Measurements from ENCODE around the gene CAMK4. TPM values are rescaled to one million over a fixed set of nuclear protein-coding genes. Genes with fewer than 3 reads are reported as not detected.
"Not testable (repeated sequence)": the region's sequence is repeated elsewhere in the genome, so short reads cannot be mapped to it uniquely, and the experiment has no call there.

Gene CAMK4
- total RNA-seq, 2 experiments from 2014 or later, result 40.6 to 44.4 TPM

DNA sequence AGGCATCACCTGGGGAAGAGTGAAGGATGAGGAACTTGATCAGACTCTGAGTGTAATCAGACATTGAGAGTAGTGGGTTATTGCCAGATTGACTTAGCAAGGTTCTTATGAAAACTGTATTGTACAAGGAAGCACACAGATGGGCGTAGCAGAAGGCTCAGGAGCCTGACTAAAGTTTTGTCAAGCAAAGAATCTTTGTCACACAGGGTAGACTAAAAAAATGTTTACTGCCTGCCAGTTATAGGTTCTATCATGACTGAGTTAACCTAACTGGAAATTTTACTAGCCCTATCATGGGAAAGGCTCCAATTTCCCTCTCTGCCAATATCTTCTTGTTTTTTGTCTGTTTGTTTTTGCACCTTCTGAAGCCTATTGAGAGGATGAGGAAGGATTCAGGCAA is 19.1 kb downstream of the CAMK4 start:
- peak overlapping the region; percentile 46 for H3K4me3 Mint-ChIP-seq
- DNase-seq, result no peak
- peaks cover 82% of the 10 kb centered on the region for H3K4me1 Mint-ChIP-seq (ENCODE audit: low read depth)
- H3K27ac Mint-ChIP-seq, result peak overlapping the region; percentile 28
- intact Hi-C loops (cut with micrococcal nuclease), result no loop called here
- H3K27me3 Mint-ChIP-seq (ENCODE audit: low read depth), result no peaks in the 10 kb centered on the region
- CTCF ChIA-PET, result no interaction called here
- no peaks in the 10 kb centered on the region for H3K9me3 Mint-ChIP-seq
- H3K36me3 Mint-ChIP-seq (ENCODE audit: low read depth), result peaks cover 3% of the 10 kb centered on the region

- H3K9me3 Mint-ChIP-seq, result no peaks in the 10 kb centered on the region
- intact Hi-C loops (cut with micrococcal nuclease), result no loop called here
- peak overlapping the region; percentile 64 for H3K4me3 Mint-ChIP-seq
- CTCF ChIA-PET, result interaction anchor here (0.6 to 3.7 kb wide), 8 partner anchors 10 to 138 kb away, joined by 3 to 15 read pairs (median 4); no protein-coding TSS in a partner anchor
- H3K27me3 Mint-ChIP-seq (ENCODE audit: low read depth), result no peaks in the 10 kb centered on the region
- no peak for DNase-seq
- H3K27ac Mint-ChIP-seq, result peak overlapping the region; percentile 68
- H3K4me1 Mint-ChIP-seq (ENCODE audit: low read depth), result peaks cover 76% of the 10 kb centered on the region
- peaks cover 3% of the 10 kb centered on the region for H3K36me3 Mint-ChIP-seq (ENCODE audit: low read depth)
Measured at GRCh38 chr5:111245654-111246053, 21.5 kb downstream of the CAMK4 start.

DNA sequence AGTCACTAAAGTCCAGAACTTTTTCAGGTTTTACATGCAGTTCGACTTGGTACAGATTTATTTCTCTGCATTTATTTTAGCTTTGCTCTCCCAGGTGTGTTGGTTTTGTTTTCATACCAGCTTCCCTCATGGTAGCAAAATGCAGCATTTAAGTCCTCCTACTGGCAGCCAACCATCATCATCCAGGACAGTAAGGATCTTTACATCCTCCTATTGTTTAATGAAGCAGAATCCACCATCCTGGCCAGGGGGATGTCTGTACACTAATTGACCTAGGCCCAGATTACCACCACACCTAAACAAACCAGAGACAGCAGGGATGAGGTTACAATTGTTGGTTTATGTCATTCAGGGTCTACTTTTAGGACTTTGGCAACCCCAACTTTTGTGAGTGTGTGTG is 22.3 kb downstream of the CAMK4 start:
- Mint-ChIP-seq H3K27me3 (ENCODE audit: low read depth) (no peaks in the 10 kb centered on the region), H3K4me1 (ENCODE audit: low read depth) (peaks cover 79% of the 10 kb centered on the region), H3K9me3 (no peaks in the 10 kb centered on the region), H3K36me3 (ENCODE audit: low read depth) (peaks cover 3% of the 10 kb centered on the region), H3K4me3 (peak overlapping the region; percentile 64), H3K27ac (peak overlapping the region; percentile 68)
- DNase-seq, result no peak
- intact Hi-C loops (cut with micrococcal nuclease), result no loop called here
- CTCF ChIA-PET, result interaction anchor here (0.8 to 3.7 kb wide), 8 partner anchors 9 to 32 kb away, joined by 3 to 15 read pairs (median 6); no protein-coding TSS in a partner anchor

- H3K27ac Mint-ChIP-seq, result peak overlapping the region; percentile 11
- peaks cover 79% of the 10 kb centered on the region for H3K4me1 Mint-ChIP-seq (ENCODE audit: low read depth)
- no peaks in the 10 kb centered on the region for H3K27me3 Mint-ChIP-seq (ENCODE audit: low read depth)
- peak overlapping the region; percentile 28 for H3K4me3 Mint-ChIP-seq
- no peak for DNase-seq
- CTCF ChIA-PET, result interaction anchor here (0.6 kb wide), 1 partner anchor 22 kb away, joined by 6 read pairs; no protein-coding TSS in a partner anchor
- no peaks in the 10 kb centered on the region for H3K9me3 Mint-ChIP-seq
- H3K36me3 Mint-ChIP-seq (ENCODE audit: low read depth), result peaks cover 3% of the 10 kb centered on the region
- intact Hi-C loops (cut with micrococcal nuclease), result no loop called here
Measured at GRCh38 chr5:111248571-111248970, 24.4 kb downstream of the CAMK4 start.

GRCh38 chr5:111251921-111252320 is 27.7 kb downstream of the CAMK4 start:
- H3K4me3 Mint-ChIP-seq, result peak overlapping the region; percentile 36

DNA sequence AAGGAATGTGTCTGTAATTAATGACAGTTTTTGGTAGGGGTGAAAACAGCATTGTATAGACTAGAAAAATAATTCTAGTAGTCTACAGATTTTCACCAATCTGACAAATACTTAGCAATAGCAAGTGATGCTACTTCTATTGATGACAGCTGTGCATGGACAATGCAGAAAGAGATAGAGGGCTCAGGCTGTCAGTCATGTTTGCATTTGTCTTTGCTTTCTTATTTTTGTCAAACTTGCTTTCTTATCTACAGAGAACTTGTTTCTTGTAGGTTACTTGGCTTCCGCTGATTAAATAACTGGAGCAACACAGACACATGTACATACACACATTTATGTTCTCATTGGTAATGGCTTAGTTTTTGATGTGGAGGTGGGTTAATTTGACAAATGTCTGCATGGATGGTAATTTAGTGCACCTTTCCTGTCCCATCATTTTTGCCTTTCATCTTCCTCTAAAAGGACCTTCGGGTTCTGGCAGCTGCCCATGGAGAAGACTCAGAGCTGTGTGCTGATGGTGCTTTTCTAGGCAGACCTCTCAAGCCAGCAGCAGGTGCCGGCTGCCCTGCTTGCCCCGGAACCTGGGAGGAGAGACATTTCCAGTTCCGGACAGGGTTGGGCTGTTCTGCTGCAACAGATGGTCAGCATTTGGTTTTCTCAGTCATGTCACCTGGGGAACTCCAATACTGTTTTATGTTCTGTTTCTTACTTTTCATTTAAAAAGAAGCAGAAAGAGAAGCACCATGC is 28.8 kb downstream of the CAMK4 start:
- H3K27me3 Mint-ChIP-seq (ENCODE audit: low read depth), result no peaks in the 10 kb centered on the region
- CTCF ChIA-PET, result interaction anchor here (1.1 to 4.8 kb wide), 7 partner anchors 7 to 93 kb away, joined by 3 to 55 read pairs (median 15); no protein-coding TSS in a partner anchor
- no peak for DNase-seq
- peaks cover 90% of the 10 kb centered on the region for H3K4me1 Mint-ChIP-seq (ENCODE audit: low read depth)
- intact Hi-C loops (cut with micrococcal nuclease), result loop anchor here (10.0 kb wide), 3 partner anchors 1318 to 1612 kb away; partner anchors contain the start of gene SRP19
- peaks cover 13% of the 10 kb centered on the region for H3K9me3 Mint-ChIP-seq
- peak overlapping the region; percentile 57 for H3K4me3 Mint-ChIP-seq
- peak overlapping the region; percentile 78 for H3K27ac Mint-ChIP-seq
- peaks cover 13% of the 10 kb centered on the region for H3K36me3 Mint-ChIP-seq (ENCODE audit: low read depth)

More at GRCh38 chr5:111251921-111252320, 27.7 kb downstream of the CAMK4 start:
- H3K9me3 Mint-ChIP-seq, result peaks cover 3% of the 10 kb centered on the region
- peak; percentile 31 for DNase-seq
- H3K4me1 Mint-ChIP-seq (ENCODE audit: low read depth), result peaks cover 84% of the 10 kb centered on the region
- H3K36me3 Mint-ChIP-seq (ENCODE audit: low read depth), result peaks cover 2% of the 10 kb centered on the region
- CTCF ChIA-PET, result interaction anchor here (1.1 to 4.8 kb wide), 3 partner anchors 9 to 26 kb away, joined by 3 to 55 read pairs (median 4); no protein-coding TSS in a partner anchor
- no peaks in the 10 kb centered on the region for H3K27me3 Mint-ChIP-seq (ENCODE audit: low read depth)
- peak overlapping the region; percentile 75 for H3K27ac Mint-ChIP-seq
- intact Hi-C loops (cut with micrococcal nuclease), result loop anchor here (10.0 kb wide), 3 partner anchors 1317 to 1613 kb away; partner anchors contain the start of gene SRP19

DNA sequence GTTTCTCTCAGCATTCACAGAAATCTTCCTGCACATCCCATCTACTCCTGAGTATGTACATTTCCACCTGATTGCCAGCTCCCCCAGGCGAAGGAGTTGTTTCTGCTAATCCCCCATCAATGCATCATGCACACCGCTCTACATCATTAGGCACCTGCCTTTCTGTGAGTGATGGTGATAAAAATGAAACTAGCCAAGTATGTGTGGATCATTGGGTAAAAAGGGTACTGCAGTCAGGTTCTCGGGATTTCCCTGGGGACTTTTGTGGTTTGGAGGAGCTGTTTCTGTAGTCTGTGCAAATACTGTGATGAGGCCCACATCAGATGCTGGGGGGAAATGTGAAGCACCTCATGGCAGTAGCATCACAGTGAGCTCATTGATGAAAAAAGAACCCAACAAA is 30.4 kb downstream of the CAMK4 start:
- DNase-seq, result peak; percentile 95
- intact Hi-C loops (cut with micrococcal nuclease), result loop anchor here (1.0 to 10.0 kb wide), 11 partner anchors 8 to 1610 kb away; partner anchors contain the start of gene SRP19
- Mint-ChIP-seq H3K4me1 (ENCODE audit: low read depth) (peaks cover 78% of the 10 kb centered on the region), H3K27ac (peak overlapping the region; percentile 90), H3K4me3 (peak overlapping the region; percentile 46), H3K36me3 (ENCODE audit: low read depth) (peaks cover 13% of the 10 kb centered on the region), H3K9me3 (peaks cover 13% of the 10 kb centered on the region), H3K27me3 (ENCODE audit: low read depth) (no peaks in the 10 kb centered on the region)
- CTCF ChIA-PET, result interaction anchor here (0.7 to 4.8 kb wide), 10 partner anchors 9 to 277 kb away, joined by 3 to 55 read pairs (median 8); no protein-coding TSS in a partner anchor

- intact Hi-C loops (cut with micrococcal nuclease), result loop anchor here (5.0 to 10.0 kb wide), 4 partner anchors 1168 to 1610 kb away; partner anchors contain the start of gene SRP19
- CTCF ChIA-PET, result interaction anchor here (0.7 to 4.8 kb wide), 11 partner anchors 10 to 277 kb away, joined by 3 to 55 read pairs (median 6); no protein-coding TSS in a partner anchor
- H3K4me1 Mint-ChIP-seq (ENCODE audit: low read depth), result peaks cover 74% of the 10 kb centered on the region
- H3K9me3 Mint-ChIP-seq, result peaks cover 13% of the 10 kb centered on the region
- peaks cover 13% of the 10 kb centered on the region for H3K36me3 Mint-ChIP-seq (ENCODE audit: low read depth)
- H3K27me3 Mint-ChIP-seq (ENCODE audit: low read depth), result no peaks in the 10 kb centered on the region
- H3K27ac Mint-ChIP-seq, result peak overlapping the region; percentile 90
- no peak for DNase-seq
- H3K4me3 Mint-ChIP-seq, result peak overlapping the region; percentile 38
Measured at GRCh38 chr5:111255169-111255568, 31.0 kb downstream of the CAMK4 start.

DNA sequence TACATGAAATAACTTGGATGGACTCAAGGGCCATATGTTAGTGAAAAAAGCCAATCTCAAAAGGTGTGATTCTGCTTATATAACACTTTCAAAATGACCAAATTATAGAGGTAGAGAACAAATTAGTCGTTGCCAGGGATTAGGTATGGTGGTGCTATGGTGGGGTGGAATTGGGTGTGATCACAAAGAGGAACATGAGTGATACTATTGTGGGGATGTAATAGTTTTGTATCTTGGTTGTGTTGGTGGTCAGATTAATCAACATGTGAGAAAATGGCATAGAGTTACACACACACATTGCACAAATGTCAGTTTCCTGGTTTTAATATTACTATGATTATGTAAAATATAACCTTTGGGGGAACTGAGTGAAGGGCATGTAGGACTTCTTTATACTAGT is 31.9 kb downstream of the CAMK4 start:
- Mint-ChIP-seq H3K4me3 (peak overlapping the region; percentile 9), H3K4me1 (ENCODE audit: low read depth) (peaks cover 64% of the 10 kb centered on the region), H3K36me3 (ENCODE audit: low read depth) (peaks cover 13% of the 10 kb centered on the region), H3K27ac (peak overlapping the region; percentile 90), H3K27me3 (ENCODE audit: low read depth) (no peaks in the 10 kb centered on the region), H3K9me3 (peaks cover 13% of the 10 kb centered on the region)
- intact Hi-C loops (cut with micrococcal nuclease), result loop anchor here (1.0 to 10.0 kb wide), 6 partner anchors 15 to 1609 kb away; partner anchors contain the start of gene SRP19
- CTCF ChIA-PET, result interaction anchor here (1.1 to 4.8 kb wide), 4 partner anchors 11 to 31 kb away, joined by 5 to 55 read pairs (median 18); partner anchors contain the start of gene CAMK4
- DNase-seq, result no peak

GRCh38 chr5:111257610-111258009 is 33.4 kb downstream of the CAMK4 start:
- not testable (repeated sequence) for H3K4me3 Mint-ChIP-seq; DNase-seq; H3K27me3 Mint-ChIP-seq (ENCODE audit: low read depth)
- peaks cover 13% of the 10 kb centered on the region for H3K36me3 Mint-ChIP-seq (ENCODE audit: low read depth)
- peaks cover 13% of the 10 kb centered on the region for H3K9me3 Mint-ChIP-seq
- CTCF ChIA-PET, result interaction anchor here (0.8 kb wide), 1 partner anchor 19 kb away, joined by 3 read pairs; no protein-coding TSS in a partner anchor
- H3K4me1 Mint-ChIP-seq (ENCODE audit: low read depth), result peaks cover 50% of the 10 kb centered on the region
- H3K27ac Mint-ChIP-seq, result peak overlapping the region; percentile 33
- intact Hi-C loops (cut with micrococcal nuclease), result loop anchor here (5.0 to 10.0 kb wide), 4 partner anchors 1170 to 1607 kb away; partner anchors contain the start of gene SRP19

DNA sequence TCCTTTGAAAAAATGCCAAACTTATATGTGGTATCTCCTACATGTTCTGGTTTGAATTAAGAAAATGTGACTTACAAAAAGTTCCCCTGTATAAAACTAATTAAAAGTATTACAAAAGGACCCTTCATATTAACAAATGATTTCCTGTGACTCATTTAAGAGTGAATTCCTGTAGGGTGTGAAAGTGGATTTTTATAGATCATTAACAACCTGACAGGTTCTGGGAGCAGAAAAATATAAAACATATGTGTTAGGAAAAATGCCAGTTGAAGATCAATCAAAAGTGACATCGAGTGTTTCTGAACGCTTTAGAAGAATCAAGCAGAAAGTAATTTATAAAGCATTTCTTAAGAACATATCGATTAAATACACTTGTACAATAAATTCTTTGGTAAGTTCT is 35.5 kb downstream of the CAMK4 start:
- no peak overlapping the region for H3K27ac Mint-ChIP-seq
- H3K36me3 Mint-ChIP-seq (ENCODE audit: low read depth), result peaks cover 16% of the 10 kb centered on the region
- no peaks in the 10 kb centered on the region for H3K27me3 Mint-ChIP-seq (ENCODE audit: low read depth)
- no peak for DNase-seq
- CTCF ChIA-PET, result no interaction called here
- H3K4me3 Mint-ChIP-seq, result no peak overlapping the region
- H3K4me1 Mint-ChIP-seq (ENCODE audit: low read depth), result peaks cover 32% of the 10 kb centered on the region
- intact Hi-C loops (cut with micrococcal nuclease), result loop anchor here (5.0 to 10.0 kb wide), 4 partner anchors 1172 to 1605 kb away; partner anchors contain the start of gene SRP19
- H3K9me3 Mint-ChIP-seq, result peaks cover 14% of the 10 kb centered on the region

DNA sequence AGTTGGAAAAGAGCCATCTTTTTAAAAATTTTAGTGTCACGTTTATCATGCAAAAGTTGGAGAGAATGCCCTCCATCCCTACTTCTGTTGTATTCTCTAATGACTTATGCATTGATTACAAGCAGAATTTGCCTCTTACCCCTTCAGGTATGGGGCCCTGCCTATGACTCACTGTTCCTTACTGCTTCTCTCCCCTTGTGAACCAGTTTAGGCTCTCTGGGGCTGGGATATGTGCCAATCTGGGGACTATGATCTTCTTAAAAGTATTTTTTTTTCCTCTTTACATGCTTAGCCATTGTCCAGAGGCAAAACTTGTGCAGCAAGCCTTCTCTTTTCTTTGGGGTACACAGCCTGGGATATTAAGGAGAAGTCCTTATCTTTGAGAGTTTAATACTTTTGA is 37.4 kb downstream of the CAMK4 start:
- no peak overlapping the region for H3K4me3 Mint-ChIP-seq
- intact Hi-C loops (cut with micrococcal nuclease), result loop anchor here (1.0 to 2.0 kb wide), 2 partner anchors 7 to 75 kb away; no protein-coding TSS in a partner anchor
- peaks cover 17% of the 10 kb centered on the region for H3K9me3 Mint-ChIP-seq
- H3K36me3 Mint-ChIP-seq (ENCODE audit: low read depth), result peaks cover 19% of the 10 kb centered on the region
- H3K4me1 Mint-ChIP-seq (ENCODE audit: low read depth), result peaks cover 25% of the 10 kb centered on the region
- DNase-seq, result peak; percentile 62
- no peak overlapping the region for H3K27ac Mint-ChIP-seq
- CTCF ChIA-PET, result interaction anchor here (0.5 kb wide), 1 partner anchor 9 kb away, joined by 3 read pairs; no protein-coding TSS in a partner anchor
- H3K27me3 Mint-ChIP-seq (ENCODE audit: low read depth), result no peaks in the 10 kb centered on the region

Data from activated naive CD4-positive, alpha-beta T cell treated with anti-CD3 and anti-CD28 coated beads for 36 hours (primary cell).